OCI-LY1 (cell line): ENCODE data around the gene MAPK1.

Experiments
- H2AFZ ChIP-seq: fragments of 200-600 bp; sonication (generic), shearing (Covaris generic); 2 replicates; pipeline ENCODE4 v1.6.0; 2014; ENCODE audit warnings: antibody characterized with exemption, mild to moderate bottlenecking, low read length
- H3F3A ChIP-seq: fragments of 200-600 bp; sonication (generic), shearing (Covaris generic); 2 replicates; pipeline ENCODE4 v1.6.0; 2014; ENCODE audit warnings: mild to moderate bottlenecking, antibody characterized with exemption, low read length, moderate library complexity; ENCODE audit not compliant: insufficient read depth
- H3K27ac ChIP-seq: fragments of 200-600 bp; sonication (generic); 2 replicates; pipeline ENCODE4 v1.5.1; 2014; ENCODE audit warnings: low read length, mixed run types, mild to moderate bottlenecking, low read depth; ENCODE audit not compliant: poor library complexity, severe bottlenecking
- H3K27me3 ChIP-seq: fragments of 200-600 bp; sonication (generic); 2 replicates; pipeline ENCODE4 v1.6.0; 2014; ENCODE audit warnings: antibody characterized with exemption, mild to moderate bottlenecking, low read length, moderate library complexity; ENCODE audit not compliant: insufficient read depth
- H3K36me3 ChIP-seq: fragments of 200-600 bp; sonication (generic); 2 replicates; pipeline ENCODE4 v1.6.1; 2014; ENCODE audit warnings: mild to moderate bottlenecking, antibody characterized with exemption, low read length, moderate library complexity, mixed read lengths; ENCODE audit not compliant: insufficient read depth
- H3K4me1 ChIP-seq: fragments of 200-600 bp; sonication (generic); 2 replicates; pipeline ENCODE4 v1.5.1; 2014; ENCODE audit warnings: mild to moderate bottlenecking, low read length, moderate library complexity; ENCODE audit not compliant: insufficient read depth, severe bottlenecking
- H3K4me2 ChIP-seq: fragments of 200-600 bp; sonication (generic), shearing (Covaris generic); 2 replicates; pipeline ENCODE4 v1.6.1; 2014; ENCODE audit warnings: low read length
- H3K4me3 ChIP-seq: fragments of 200-600 bp; sonication (generic); 2 replicates; pipeline ENCODE4 v1.5.1; 2014; ENCODE audit warnings: low read length, low read depth, mild to moderate bottlenecking, mixed read lengths; ENCODE audit not compliant: poor library complexity, severe bottlenecking
- H3K79me2 ChIP-seq: fragments of 200-600 bp; shearing (Covaris generic); 2 replicates; pipeline ENCODE4 v1.6.1; 2016; ENCODE audit warnings: mixed run types, low read length, mixed read lengths; ENCODE audit not compliant: insufficient read depth
- H3K9ac ChIP-seq: fragments of 200-600 bp; sonication (generic), shearing (Covaris generic); 2 replicates; pipeline ENCODE4 v1.6.1; 2014; ENCODE audit warnings: mild to moderate bottlenecking, low read length, mixed read lengths
- H3K9me2 ChIP-seq: fragments of 200-600 bp; sonication (generic), shearing (Covaris generic); 2 replicates; pipeline ENCODE4 v1.6.1; 2014; ENCODE audit warnings: low read depth, mild to moderate bottlenecking, low read length, mixed read lengths
- H3K9me3 ChIP-seq: fragments of 200-600 bp; shearing (Covaris generic); 2 replicates; pipeline ENCODE4 v1.6.1; 2014; ENCODE audit warnings: low read length, mixed read lengths
- H4K20me1 ChIP-seq: fragments of 200-600 bp; sonication (generic), shearing (Covaris generic); 2 replicates; pipeline ENCODE4 v1.6.0; 2016; ENCODE audit warnings: mild to moderate bottlenecking, low read length; ENCODE audit not compliant: insufficient read depth
- EZH2 ChIP-seq: fragments of 200-600 bp; sonication (generic), shearing (Covaris generic); IDR thresholded peaks from 2 replicates; pipeline ENCODE4 v1.8.0; 2017; ENCODE audit warnings: borderline replicate concordance, mixed run types, mild to moderate bottlenecking, antibody characterized with exemption, low read length, moderate library complexity, mixed read lengths
- TF ChIP-seq, protein P1 (sequence below): fragments of 200-600 bp; sonication (generic), shearing (Covaris generic); IDR thresholded peaks from 2 replicates; pipeline ENCODE4 v1.5.1; 2017; ENCODE audit warnings: mild to moderate bottlenecking, antibody characterized with exemption, low read length, moderate library complexity, mixed read lengths

MAPK1 gene

GRCh38 chr22:21760640-21761039 lies 106.8 kb downstream of the MAPK1 start:
- H2AFZ ChIP-seq = no peak overlapping the region
- no peaks in the 10 kb centered on the region for H3K9me3 ChIP-seq
- H3K79me2 ChIP-seq = no peaks in the 10 kb centered on the region
- no peak overlapping the region for H3K4me3 ChIP-seq
- H3K4me2 ChIP-seq = no peak overlapping the region
- H3K9ac ChIP-seq = no peak overlapping the region
- H3K27me3 ChIP-seq = no peaks in the 10 kb centered on the region
- H3K36me3 ChIP-seq = peaks cover 60% of the 10 kb centered on the region
- no peaks in the 10 kb centered on the region for H3F3A ChIP-seq
- H4K20me1 ChIP-seq = no peaks in the 10 kb centered on the region
- TF ChIP-seq EZH2 = no peak
- TF ChIP-seq, protein P1, sequence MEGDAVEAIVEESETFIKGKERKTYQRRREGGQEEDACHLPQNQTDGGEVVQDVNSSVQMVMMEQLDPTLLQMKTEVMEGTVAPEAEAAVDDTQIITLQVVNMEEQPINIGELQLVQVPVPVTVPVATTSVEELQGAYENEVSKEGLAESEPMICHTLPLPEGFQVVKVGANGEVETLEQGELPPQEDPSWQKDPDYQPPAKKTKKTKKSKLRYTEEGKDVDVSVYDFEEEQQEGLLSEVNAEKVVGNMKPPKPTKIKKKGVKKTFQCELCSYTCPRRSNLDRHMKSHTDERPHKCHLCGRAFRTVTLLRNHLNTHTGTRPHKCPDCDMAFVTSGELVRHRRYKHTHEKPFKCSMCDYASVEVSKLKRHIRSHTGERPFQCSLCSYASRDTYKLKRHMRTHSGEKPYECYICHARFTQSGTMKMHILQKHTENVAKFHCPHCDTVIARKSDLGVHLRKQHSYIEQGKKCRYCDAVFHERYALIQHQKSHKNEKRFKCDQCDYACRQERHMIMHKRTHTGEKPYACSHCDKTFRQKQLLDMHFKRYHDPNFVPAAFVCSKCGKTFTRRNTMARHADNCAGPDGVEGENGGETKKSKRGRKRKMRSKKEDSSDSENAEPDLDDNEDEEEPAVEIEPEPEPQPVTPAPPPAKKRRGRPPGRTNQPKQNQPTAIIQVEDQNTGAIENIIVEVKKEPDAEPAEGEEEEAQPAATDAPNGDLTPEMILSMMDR = no peak
- H3K9me2 ChIP-seq = no peaks in the 10 kb centered on the region
- H3K27ac ChIP-seq = no peak overlapping the region
- H3K4me1 ChIP-seq = peaks cover 29% of the 10 kb centered on the region

GRCh38 chr22:21759646-21760376 lies 107.6 kb downstream of the MAPK1 start:
- Histone ChIP-seq H3K4me3 (no peak overlapping the region), H3K9me3 (no peaks in the 10 kb centered on the region), H2AFZ (no peak overlapping the region), H3K9me2 (no peaks in the 10 kb centered on the region), H3K79me2 (no peaks in the 10 kb centered on the region), H3F3A (no peaks in the 10 kb centered on the region), H3K4me1 (peaks cover 37% of the 10 kb centered on the region), H3K9ac (no peak overlapping the region), H3K27me3 (no peaks in the 10 kb centered on the region), H4K20me1 (no peaks in the 10 kb centered on the region), H3K4me2 (no peak overlapping the region), H3K36me3 (peaks cover 52% of the 10 kb centered on the region), H3K27ac (peak overlapping the region; percentile 2)
- TF ChIP-seq, protein P1 = no peak

DNA sequence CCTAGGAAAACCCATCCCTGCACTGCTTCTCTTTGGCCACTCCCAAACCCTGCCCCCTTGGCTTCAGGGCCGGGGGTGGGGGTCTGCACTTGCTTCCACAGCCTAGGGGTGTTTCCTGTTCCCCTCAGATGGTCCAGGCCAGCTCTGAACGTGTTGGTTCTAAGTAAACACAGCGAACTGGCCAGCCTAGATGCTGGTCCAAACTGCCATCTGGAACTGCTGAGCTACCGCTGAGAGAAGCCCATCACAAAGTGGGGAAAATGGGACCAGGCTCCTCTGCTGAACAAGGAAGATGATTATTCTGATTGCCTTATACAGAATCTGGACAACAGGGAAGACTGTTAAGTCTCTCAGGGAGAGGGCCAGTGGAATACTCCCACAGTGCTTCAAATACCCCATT lies 108.4 kb downstream of the MAPK1 start:
- peaks cover 44% of the 10 kb centered on the region for H3K4me1 ChIP-seq
- no peak for TF ChIP-seq EZH2
- TF ChIP-seq, protein P1 = no peak

More for the DNA sequence above, 108.4 kb downstream of the MAPK1 start:
- Histone ChIP-seq H3F3A (no peaks in the 10 kb centered on the region), H3K4me2 (no peak overlapping the region), H4K20me1 (no peaks in the 10 kb centered on the region), H3K9me2 (no peaks in the 10 kb centered on the region), H3K27ac (peak overlapping the region; percentile 2), H3K9ac (no peak overlapping the region), H3K4me3 (no peak overlapping the region), H3K36me3 (peaks cover 45% of the 10 kb centered on the region), H3K27me3 (no peaks in the 10 kb centered on the region), H3K79me2 (no peaks in the 10 kb centered on the region), H2AFZ (no peak overlapping the region), H3K9me3 (no peaks in the 10 kb centered on the region)
